ENCODE data around the gene CHST14.
"Not testable (repeated sequence)": the region's sequence is repeated elsewhere in the genome, so short reads cannot be mapped to it uniquely, and the experiment has no call there.

The CHST14 gene

DNA sequence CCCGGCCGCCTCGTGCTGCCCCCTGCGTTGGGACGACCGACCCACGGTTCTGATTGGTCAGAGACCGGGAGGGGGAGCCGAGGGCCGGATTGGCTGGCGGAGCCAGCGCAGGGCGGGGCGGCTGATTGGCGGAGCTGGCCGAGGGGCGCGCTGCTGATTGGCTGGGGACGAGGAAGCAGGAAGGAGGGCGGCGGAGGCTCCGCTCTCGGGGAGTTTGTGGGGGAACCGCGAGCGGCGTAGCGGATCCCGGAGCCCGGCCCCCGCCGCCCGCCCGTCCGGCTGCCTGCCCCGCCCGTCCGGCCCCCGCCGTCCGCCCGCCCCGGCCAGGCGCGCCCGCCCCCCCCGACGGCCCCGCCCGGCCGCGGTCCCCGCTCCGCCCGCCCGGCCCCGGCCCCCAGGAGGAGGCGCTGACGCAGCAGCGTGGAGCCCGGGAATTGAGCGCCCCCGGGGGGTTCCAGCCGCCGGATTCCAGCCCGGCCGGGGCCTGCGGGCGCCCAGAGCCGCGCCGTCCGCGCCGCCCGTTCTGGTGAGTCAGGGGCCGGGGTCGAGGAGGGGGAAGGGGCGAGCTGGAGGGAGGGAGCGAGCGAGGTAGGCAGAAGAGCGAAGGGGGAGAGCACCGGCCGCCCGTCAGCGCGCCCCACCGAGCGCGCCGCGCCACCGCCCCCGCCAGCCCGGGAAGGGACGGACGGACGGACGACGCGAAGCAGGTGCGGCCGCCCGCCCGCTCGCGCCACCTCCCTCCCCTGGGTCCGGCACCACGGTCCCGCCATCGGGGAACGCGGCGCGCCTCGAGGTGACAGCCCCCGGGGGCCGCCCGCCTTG, 29.8 kb upstream of the CHST14 start, which contains the start of gene BAHD1:
TSS of gene BAHD1 (plus strand) at position 211 of the 822 bp plus-strand sequence. CDS start 17,512 bp downstream, outside the sequence.
- DNase-seq, result peak; percentile 90

DNA sequence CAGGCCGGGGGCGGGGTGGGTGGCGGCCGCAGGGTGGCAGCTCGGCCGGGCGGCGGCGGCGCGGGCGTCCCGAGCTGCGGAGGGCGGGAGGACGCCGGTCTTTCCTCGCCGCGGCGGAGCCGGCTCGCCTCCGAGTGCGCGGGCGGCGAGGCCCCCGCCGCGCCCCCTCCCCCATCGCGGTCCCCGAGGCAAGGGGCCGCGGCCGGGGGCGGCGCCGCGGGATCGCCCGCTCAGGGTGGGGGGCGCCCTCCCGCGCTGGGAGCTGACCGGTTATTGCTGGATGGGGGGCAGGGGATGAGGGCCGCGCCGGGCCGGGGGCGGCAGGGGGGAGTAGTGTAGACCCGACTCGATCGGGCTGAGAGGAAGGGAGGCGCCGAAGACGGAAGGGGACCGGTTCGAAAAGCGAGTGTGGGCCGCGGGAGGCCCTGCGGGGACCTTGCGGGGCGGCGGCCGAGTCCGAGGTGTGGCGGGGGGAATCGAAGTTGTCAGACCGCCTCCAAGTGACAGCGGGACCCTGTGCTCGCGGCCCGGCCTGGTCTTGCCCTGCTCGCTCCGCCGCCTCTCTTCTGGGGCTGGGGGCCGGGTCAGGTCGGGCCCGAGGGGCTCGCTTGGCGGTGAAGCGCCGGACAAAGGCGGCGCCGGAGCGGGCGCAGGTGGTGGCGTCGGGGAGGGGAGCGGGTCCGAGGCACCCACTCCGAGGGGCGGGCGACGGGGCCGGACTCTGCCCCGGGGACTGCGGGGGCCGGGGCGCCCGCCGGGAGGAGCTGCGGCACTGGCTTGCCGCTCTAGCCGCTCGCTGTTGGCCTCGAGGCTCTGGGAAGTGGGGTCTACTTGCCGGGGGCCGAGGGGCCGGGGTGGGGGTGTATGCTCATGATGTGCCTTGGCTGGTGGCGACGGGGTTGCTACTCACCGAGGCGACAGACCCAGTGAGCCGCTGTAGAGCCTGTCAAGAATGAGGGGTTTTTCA, 28.9 kb upstream of the CHST14 start:
- no peak for DNase-seq

DNA sequence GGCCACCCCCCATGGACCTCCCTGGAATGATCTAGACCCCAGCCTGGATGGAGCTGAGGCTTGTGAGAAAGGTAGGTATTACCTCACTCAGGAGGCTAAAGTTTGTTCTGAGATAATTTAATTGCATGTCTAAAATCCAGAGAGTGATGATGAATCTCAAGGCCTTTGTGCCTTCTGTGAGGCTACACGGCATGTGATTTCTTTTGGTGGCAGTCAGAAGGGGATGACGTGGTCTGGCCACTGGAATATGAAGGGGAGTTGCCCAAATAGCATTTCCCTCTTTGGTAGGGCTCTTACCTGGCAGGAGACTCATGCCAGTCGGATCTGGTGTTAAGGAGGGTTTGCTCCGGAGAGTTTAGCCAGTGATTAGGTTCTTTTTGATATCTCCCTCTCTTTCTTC, 27.5 kb upstream of the CHST14 start:
- DNase-seq, result no peak

DNA sequence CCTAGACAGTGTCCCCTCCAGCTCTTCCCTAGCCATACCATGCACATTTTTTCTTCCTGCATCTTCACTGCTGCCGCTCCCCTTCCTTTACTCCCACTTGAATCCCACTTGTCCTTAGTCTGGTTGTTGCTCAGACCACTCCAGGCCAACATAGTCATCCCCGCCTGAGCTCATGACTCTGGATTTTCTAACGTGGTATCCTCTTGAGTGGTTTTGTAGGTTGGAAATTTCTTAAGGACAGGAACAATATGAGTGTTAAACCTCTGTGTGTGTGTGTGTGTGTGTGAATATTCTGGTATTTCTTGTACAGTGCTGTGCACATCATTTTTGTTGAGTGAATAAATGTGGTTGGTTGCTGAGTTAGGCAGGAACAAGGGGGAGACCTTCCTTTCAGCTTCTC, 26.9 kb upstream of the CHST14 start:
- DNase-seq, result no peak

DNA sequence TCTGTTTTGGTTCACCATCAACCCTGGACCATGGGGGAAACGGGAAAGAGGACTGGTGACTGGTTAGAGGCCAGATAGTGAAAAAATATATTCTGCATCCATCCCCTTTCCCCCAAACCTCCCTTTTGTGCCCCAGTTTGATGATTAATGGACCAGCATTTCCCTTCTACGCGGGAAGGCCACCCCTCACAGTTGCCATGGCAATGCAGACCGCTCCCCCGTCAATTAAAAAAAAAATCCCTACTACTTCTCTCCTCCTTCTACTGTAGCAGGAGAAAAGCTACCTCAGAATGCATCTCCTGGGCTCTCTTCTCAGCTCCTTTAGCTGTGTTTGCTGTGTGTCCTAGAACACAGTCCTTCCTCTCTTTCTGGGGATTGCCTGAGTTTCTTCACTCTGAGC, 26.0 kb upstream of the CHST14 start:
- no peak for DNase-seq

DNA sequence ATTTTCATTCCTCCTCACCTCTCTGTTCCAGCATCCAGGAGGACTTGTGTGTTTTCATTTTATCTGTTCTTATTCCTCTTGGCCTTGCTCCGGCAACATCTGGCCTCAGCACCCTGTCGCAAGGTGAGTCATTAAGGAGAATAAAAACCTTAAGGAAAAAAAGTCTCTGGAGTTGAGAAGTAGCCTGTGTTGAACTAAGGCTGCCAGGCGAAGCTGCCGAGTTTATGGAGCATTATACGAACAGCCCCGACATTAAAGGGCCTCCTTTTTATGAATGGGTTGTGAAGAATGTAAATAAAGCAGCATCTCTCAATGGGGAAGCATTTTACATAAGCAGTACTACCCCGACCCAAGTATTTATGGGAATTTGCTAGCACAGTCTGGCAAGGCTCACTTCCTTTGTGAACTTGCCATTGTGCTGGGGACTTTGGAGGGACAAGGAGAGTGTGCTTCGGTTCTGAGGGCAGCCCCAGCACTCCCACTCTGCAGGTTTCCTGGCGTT, 25.3 kb upstream of the CHST14 start:
- DNase-seq, result no peak

DNA sequence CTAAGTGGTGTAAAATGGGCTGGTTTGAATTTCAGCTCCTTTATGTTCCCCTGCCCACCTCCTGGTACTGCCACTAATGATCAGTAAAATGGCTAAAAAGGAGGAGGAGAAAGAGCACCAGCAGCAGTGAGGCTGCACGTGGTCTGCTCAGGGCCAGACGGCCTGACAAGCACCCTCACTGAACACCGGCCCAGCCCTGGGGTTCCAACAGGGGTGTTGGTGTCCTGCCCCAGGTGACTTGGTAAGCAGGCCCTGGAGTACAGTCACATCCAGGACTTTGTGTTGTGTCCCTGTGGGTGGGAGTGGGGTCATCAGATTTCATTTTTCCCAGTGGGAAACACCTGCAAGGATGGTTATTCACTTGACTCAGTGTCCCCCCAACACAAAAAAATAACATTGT, 24.6 kb upstream of the CHST14 start:
- DNase-seq, result no peak

DNA sequence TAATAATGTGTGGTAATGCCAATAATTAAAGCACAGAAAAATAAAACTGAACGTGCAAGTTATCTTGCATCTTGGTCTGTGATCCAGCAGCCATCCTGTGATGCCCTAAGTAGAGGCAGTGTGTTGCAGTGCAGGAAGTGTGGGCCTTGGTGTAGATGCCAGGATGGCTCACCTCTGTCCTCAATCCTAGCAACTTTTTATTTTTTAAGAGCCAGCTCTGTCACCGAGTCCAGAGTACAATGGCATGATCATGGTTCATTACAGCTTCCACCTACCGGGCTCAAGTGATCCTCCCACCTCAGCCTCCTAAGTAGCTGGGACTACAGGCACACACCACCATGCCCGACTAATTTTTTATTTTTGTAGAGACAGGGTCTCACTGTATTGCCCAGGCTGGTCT, 22.4 kb upstream of the CHST14 start:
- DNase-seq, result no peak

DNA sequence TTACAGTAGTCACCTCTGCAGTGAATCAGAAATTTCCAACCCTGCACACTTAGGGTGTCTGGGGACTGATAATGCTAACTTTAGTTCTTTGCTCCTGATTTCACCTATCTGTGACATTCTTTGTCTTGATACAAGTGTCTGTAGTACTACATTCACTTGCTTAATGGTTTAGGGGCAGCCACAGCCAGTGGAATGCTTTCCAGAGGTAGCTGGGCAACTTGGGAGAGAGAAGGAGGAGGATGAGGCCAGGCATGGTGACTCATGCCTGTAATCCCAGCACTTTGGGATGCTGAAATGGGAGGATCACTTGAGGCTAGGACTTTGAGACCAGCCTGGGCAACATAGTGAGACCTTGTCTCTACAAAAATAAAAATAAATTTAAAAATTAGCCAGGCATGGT, 21.5 kb upstream of the CHST14 start:
- no peak for DNase-seq

DNA sequence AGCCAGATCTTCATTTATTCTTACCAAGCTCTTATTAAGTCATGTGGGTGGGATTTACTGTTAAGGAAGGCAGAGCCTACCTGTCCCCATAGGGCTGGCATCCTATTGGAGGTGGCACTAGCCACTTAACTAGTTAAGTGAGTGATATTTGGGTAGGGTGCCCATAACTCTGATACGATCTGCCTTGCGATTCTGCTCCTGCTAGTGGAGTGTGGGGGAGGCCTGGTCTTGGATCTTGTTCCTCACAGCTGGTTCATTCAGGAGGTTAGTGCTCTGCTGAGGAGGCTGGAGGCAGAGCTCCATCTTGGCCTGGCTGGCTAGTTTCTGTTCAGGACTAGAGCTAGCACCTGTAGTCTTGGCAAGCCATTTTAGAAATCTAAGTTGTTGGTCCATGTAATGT, 20.7 kb upstream of the CHST14 start:
- no peak for DNase-seq

DNA sequence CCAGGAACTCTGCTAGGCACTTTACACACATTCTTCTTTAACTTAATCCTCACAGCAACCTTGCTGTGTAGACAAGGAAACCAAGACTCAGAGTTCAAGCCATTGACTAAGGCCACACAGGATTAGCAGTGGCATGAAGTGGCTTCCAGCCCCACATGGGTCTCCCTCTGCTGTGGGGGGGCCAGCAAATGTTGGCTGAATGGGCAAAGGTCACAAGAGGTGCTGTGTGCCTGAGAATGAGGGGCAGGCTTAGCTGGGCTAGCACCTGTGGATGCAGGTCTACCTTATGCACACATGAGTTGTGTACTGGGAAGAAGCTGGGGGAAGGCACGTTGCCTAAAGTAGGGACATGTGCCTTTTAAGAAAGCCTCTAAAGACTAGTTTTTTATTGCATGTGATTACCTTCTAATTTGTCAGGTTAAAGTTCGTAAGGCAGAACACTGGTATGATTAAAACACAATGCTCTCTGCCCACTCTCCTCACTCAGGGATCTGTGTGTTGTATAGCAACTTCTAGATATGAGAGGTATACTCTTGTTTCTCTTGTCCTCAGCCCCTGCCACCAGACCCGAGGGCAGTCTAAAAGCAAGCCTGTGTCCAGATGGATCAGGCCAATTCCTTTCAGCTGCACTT, 19.1 kb upstream of the CHST14 start:
- no peak for DNase-seq

DNA sequence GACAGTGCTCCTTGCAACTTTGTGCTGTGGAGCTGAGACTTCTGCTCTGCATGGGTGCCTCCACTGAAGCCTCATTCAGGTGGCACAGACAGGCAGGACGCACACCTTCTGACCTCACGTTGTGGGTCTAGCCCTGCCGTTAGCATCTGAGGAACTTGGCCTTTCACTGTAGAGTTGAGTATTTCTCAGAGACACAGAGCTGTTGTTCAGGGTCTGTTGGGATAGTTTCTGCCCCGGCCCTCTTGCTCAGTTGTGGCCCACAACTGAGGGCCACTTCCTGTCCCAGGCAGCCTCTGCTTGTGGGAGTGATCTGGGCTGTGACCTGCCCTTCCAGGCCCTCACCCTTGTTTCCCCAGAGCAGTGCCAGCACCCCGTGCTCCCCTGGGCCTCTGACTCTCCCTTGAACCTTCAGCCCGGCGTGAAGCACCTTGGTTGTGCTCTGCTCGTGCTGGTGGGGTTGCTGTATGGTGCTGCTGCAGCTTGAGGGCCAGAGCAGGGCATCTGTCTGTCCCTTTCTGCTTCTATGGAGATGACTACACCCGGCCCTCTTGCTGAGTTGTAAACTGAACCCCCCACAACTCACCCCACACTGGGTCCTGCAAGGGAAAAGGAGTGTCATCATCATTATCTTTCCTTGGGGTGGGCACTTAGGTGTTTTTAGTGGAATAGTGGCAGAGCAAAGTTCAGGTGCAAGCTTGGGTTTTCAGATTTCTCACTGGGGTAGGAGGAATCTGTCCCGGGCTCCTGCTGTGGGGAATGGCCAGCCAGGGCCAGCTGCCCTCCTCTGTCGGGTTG, 18.3 kb upstream of the CHST14 start:
- DNase-seq, result no peak

DNA sequence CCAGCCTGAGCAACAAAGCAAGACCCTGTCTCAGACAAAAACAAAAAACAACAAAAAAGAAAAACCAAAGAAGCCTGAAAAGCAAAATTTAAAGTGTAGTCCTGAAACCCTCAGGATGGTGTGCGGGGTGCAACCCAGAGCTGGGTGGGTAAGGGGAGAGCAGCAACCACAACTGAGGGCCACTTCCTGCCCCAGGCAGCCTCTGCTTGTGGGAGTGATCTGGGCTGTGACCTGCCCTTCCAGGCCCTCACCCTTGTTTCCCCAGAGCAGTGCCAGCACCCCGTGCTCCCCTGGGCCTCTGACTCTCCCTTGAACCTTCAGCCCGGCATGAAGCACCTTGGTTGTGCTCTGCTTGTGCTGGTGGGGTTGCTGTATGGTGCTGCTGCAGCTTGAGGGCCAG, 16.8 kb upstream of the CHST14 start:
- not testable (repeated sequence) for DNase-seq

DNA sequence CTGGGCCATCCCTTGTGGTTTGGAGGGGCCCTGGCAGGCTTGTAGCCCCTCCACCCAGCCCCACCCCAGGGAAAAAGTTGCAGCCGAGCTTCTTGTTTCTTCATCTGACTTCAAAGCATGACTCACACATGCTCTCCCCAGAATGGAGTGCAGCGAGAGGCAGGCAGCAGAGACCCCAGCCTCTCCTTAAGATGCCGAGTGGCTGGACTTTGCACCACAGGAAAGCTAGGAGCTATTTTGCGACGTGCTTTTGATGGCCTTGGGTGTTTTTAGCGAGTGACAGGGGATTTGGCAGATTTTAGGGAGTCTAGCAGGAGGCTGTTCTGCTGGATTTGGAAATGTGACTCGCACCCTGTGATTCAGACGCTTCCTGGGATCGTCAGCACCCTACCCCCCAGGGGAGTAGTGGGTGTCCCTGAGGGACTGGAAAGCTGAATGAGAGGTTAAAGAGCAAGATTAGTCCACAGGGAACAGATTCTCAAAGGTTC, 15.8 kb upstream of the CHST14 start:
- DNase-seq, result no peak

DNA sequence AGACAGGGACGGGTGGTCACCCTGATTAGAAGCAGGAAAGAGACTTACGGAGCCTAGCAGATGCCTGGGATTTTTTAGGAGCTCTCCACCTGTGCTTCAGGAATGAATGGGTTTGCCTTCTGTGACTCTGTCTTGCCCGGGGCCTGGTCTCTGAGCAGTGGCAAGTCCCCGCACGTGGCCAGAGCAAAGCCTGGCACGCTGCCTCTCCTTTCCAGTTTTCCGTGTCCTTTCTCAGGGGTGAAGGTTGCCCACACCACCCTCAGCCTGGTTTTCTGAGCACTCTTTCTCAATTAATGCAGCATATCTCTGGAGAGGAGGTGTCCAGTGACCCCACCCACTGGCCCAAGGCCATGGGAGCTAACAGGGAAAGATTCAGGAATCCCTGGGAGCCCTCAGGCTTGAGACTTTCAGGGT, 14.5 kb upstream of the CHST14 start:
- DNase-seq, result no peak

DNA sequence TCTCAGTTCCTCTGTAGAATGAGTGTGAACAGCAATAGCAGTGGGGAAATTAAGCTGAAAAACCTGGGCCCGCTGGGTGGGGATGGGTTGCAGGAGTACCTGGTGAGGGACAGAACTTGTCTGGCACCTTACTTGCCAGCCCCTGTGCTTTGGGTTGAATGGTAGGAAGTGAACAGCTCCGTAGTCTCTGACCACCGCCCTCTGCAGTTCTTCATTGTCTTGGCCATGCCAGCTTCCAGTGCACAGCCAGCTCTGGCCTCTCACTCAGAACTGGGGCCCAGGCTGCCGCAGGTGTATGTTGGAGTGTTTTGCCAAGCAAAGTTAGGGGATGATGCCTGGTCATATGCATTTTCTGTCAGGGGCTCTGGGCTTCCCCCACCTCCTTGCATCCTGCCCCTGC, 14.0 kb upstream of the CHST14 start:
- no peak for DNase-seq

DNA sequence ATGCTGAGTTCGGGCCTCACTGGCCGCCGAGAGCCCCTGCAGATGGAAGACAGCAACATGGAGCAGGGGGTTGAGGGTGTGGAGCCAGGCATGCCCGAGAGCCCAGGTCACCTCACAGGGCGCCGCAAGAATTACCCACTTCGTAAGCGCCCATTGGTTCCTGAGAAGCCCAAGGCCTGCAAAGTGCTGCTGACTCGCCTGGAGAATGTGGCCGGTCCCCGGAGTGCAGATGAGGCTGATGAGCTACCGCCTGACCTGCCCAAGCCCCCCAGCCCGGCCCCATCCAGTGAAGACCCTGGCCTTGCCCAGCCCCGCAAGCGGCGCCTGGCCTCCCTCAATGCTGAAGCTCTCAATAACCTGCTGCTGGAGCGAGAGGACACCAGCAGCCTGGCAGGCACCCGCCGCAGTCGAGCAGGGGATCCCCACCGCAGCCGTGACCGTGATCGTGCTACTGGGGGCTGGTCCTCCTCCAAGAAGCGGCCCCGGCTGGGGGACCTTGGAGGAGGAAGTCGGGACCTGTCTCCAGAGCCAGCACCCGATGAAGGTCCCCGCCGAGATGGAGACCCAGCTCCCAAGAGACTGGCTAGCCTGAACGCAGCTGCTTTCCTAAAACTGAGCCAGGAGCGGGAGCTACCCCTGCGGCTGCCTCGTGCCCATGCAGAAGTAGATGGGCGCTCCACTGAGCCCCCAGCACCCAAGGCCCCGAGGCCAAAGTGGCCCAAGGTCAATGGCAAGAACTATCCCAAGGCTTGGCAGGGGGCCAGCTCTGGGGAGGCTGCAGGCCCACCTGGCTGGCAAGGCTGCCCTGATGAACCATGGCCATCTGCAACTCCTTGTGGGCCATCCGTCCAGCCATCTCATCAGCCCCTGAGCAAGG, 12.1 kb upstream of the CHST14 start:
- no peak for DNase-seq

DNA sequence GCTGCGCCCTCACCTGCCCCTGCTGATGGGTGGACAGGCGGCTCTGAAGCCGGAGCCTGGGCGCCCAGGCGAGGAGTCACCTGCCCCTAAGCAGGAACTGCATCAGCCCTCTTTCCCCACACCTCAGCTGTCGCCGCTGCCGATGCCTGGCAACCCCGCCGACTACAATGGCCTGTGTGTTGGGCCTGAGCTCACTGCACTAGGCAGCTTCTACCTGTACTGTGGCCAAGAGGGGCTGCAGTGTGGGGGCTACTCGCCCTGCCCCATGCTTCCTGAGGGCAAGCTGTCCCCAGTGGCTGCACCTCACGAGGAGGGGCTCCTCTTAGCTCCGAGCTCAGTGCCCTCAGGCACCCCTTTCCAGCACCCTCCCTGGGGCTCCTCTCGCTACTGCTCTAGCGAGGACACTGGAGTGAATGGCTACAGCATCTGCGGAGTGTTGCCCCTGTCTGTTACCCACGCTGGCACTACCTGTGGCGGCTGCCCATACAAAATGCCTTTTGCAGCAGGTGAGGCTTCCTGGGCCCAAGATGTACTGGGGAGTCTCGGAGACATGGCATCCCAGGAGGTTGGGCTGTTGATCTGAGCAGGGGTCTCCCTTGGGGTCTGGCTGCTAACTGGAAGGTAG, 11.3 kb upstream of the CHST14 start:
- DNase-seq, result no peak

DNA sequence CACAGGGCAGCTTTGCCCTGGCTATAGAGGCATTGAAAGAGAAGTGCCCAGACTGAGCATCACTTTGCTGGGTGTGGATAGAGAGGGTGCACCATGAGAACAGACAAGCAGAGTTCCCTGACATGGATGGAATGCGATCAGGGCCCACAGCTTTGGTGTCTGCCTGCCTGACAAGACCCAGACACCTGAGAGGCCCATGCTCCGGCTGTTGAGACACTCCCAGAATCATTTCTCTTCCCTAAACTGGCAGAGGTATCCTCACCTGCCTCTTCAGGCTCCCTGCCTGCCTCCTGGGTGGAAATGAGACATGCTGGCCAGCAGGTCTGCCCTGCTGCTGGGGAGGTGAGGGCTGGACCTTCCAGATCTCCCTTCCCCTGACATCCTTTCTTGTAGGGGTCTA, 10.4 kb upstream of the CHST14 start:
- DNase-seq, result no peak

DNA sequence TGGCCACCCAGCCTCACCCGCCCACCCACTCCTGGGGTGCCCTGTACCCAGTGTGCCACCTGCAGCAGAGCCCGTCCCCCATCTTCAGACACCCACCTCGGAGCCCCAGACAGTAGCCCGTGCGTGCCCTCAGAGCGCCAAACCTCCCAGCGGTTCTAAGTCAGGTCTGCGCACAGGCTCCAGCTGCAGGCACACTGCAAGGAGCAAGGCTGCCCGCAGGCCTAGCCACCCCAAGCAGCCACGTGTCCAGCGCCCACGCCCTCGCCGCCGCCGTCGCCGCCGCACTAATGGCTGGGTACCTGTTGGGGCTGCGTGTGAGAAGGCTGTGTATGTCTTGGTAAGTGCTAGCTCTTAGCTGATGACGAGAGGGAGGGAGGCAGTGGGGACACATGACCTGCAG, 8.8 kb upstream of the CHST14 start:
- no peak for DNase-seq

DNA sequence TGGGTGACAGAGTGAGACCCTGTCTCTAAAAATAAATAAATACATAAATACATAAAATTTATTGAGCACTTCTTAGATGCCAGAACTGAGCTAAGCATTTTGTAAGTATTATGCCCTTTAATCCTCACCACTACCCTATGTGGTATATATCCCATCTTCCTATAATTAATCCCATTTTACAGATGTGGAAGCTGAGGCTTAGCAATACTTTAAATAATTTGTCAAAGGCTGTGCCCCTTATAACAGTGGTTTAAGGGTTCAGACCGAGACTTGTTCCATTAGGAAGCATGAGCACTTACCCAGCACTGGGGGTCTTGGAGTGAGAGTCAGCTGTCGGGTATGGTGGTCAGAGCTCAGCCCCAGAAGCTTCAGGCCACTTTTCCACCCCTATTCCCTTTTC, 7.5 kb upstream of the CHST14 start:
- no peak for DNase-seq
